Keratinocyte (primary cell): ENCODE results near the gene DHODH. TPM values are rescaled to one million over a fixed set of nuclear protein-coding genes. Genes with fewer than 3 reads are reported as not detected.

Source experiments
- DNase-seq: peaks from one replicate; pipeline ENCODE4 v3.0.0-alpha.2; 2011; ENCODE audit warnings: low read depth, missing footprints, low spot score
- FAIRE-seq: peaks from 2 replicates; lab custom pipeline; 2011; peaks lifted over from hg19 to GRCh38; lab: Jason Lieb, UNC
- H2AFZ ChIP-seq: 2 replicates; pipeline ENCODE4 v1.6.0; 2012; ENCODE audit warnings: low read length, control low read depth, inconsistent platforms; ENCODE audit not compliant: control insufficient read depth
- H3K27ac ChIP-seq: 2 replicates; pipeline ENCODE4 v1.5.1; 2011; ENCODE audit warnings: low read length; ENCODE audit not compliant: control insufficient read depth, insufficient read depth
- H3K27me3 ChIP-seq: 3 replicates; pipeline ENCODE4 v1.6.0; 2011; ENCODE audit warnings: low read length; ENCODE audit not compliant: control insufficient read depth, insufficient read depth; ENCODE audit errors: extremely low read depth
- H3K36me3 ChIP-seq, 2 experiments: 2 replicates in 1 of 2; 3 replicates in 1 of 2; pipeline ENCODE4 v1.5.1; 2011; ENCODE audit warnings: low read length in 2 of 2, mild to moderate bottlenecking in 1 of 2; ENCODE audit not compliant: control insufficient read depth in 2 of 2, insufficient read depth in 2 of 2; ENCODE audit errors: extremely low read depth in 1 of 2
- H3K4me1 ChIP-seq: 3 replicates; pipeline ENCODE4 v1.5.1; 2011; ENCODE audit warnings: low read length; ENCODE audit not compliant: control insufficient read depth, insufficient read depth; ENCODE audit errors: extremely low read depth
- H3K4me2 ChIP-seq: 3 replicates; pipeline ENCODE4 v1.6.0; 2011; ENCODE audit warnings: low read depth, low read length; ENCODE audit not compliant: control insufficient read depth, insufficient read depth; ENCODE audit errors: extremely low read depth
- H3K4me3 ChIP-seq, 3 experiments: fragments of 200-600 bp in 1 of 3; sonication (generic) in 1 of 3; 2 replicates in 2 of 3; 3 replicates in 1 of 3; pipeline ENCODE4 v1.5.1; 2011 to 2016; ENCODE audit warnings: low read length in 3 of 3, mild to moderate bottlenecking in 3 of 3, control low read depth in 2 of 3, inconsistent platforms in 1 of 3, low read depth in 1 of 3, mixed read lengths in 1 of 3, mixed run types in 1 of 3, moderate library complexity in 1 of 3; ENCODE audit not compliant: control insufficient read depth in 2 of 3, insufficient read depth in 2 of 3; ENCODE audit errors: extremely low read depth in 1 of 3
- H3K79me2 ChIP-seq: 2 replicates; pipeline ENCODE4 v1.6.0; 2012; ENCODE audit warnings: low read length; ENCODE audit not compliant: control insufficient read depth, insufficient read depth
- H3K9ac ChIP-seq: 3 replicates; pipeline ENCODE4 v1.6.0; 2011; ENCODE audit warnings: low read length; ENCODE audit not compliant: control insufficient read depth, insufficient read depth; ENCODE audit errors: extremely low read depth
- H3K9me1 ChIP-seq: 3 replicates; pipeline ENCODE4 v1.6.0; 2011; ENCODE audit warnings: low read length; ENCODE audit not compliant: control insufficient read depth, insufficient read depth; ENCODE audit errors: extremely low read depth
- H3K9me3 ChIP-seq: 2 replicates; pipeline ENCODE4 v1.5.1; 2012; ENCODE audit warnings: low read depth, low read length; ENCODE audit not compliant: control insufficient read depth
- H4K20me1 ChIP-seq: 3 replicates; pipeline ENCODE4 v1.6.0; 2011; ENCODE audit warnings: low read length; ENCODE audit not compliant: control insufficient read depth, insufficient read depth; ENCODE audit errors: extremely low read depth
- EZH2 ChIP-seq: IDR thresholded peaks from one replicate; pipeline ENCODE4 v1.6.1; 2012; ENCODE audit warnings: inconsistent platforms, mild to moderate bottlenecking, low read length, moderate library complexity
- dilution Hi-C: fragments of 300-500 bp; cut with MboI; formaldehyde crosslinking; loops from one replicate; pipeline ENCODE4 v1.7.0; 2020; ENCODE audit warnings: low sequenced_read_pairs; ENCODE audit not compliant: extremely low pct_ligation_motif_present
- polyA plus RNA-seq, 5 experiments: library from polyadenylated mRNA; depleted of rRNA in 3 of 5; stranded (reverse) in 3 of 5; stranded (forward) in 1 of 5; unstranded in 1 of 5; fragments of >200 nt; gene quantifications; 1 replicate in 1 of 5; 2 replicates in 3 of 5; 3 replicates in 1 of 5; pipeline versions ENCODE4 v1.2.1 to v1.2.3, GENCODE V29; 2011 to 2012; ENCODE audit warnings: missing spikeins in 2 of 5, low read depth in 1 of 5, low replicate concordance in 1 of 5
- TF ChIP-seq, protein P1 (sequence below), 3 experiments: IDR thresholded peaks in 1 of 3; conservative IDR thresholded peaks in 1 of 3; optimal IDR thresholded peaks in 1 of 3; 2 replicates in 2 of 3; 3 replicates in 1 of 3; pipeline versions ENCODE3 to v1.5.1; 2011; ENCODE audit warnings: low read length in 3 of 3, mild to moderate bottlenecking in 3 of 3, moderate library complexity in 2 of 3, control low read depth in 1 of 3, inconsistent platforms in 1 of 3; ENCODE audit not compliant: insufficient read depth in 2 of 3; ENCODE audit errors: extremely low read depth in 1 of 3

DHODH gene
- polyA plus RNA-seq, 1 donor (not counting 4 experiments of a cell fraction or from before 2014, with no cell fraction given) = 5.4 TPM

DNA sequence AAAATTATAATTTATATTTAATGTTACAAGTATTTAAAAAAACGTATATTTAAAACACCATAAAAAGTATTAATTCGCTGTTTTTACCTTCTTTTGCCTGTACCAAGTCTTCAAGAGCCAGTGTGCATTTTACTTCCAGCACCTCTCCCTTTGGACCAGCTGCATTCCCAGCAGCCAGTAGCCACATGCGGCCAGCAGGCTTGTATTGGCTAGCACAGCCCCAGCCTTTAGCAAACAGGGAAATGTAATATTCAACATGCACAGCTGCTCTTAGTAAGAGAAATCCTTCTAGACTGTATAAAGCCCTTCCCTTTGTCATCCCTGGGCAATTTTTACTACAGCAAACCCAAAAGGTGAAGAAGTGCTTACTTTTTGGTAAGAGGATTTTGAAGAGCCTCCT, 6.6 kb downstream of the DHODH start:
- H3K4me3 ChIP-seq = no peak overlapping the region
- H3K36me3 ChIP-seq = peaks cover 3 to 4% of the 10 kb centered on the region in 2 experiments
- no peak overlapping the region for H3K9ac ChIP-seq
- no peaks in the 10 kb centered on the region for H3K27me3 ChIP-seq
- no peak overlapping the region for H3K4me2 ChIP-seq
- H3K79me2 ChIP-seq = no peaks in the 10 kb centered on the region
- no peak overlapping the region for H2AFZ ChIP-seq
- dilution Hi-C loops = no loop called here
- no peak overlapping the region for H3K27ac ChIP-seq
- H4K20me1 ChIP-seq = no peaks in the 10 kb centered on the region
- no peaks in the 10 kb centered on the region for H3K9me1 ChIP-seq
- TF ChIP-seq, protein P1, sequence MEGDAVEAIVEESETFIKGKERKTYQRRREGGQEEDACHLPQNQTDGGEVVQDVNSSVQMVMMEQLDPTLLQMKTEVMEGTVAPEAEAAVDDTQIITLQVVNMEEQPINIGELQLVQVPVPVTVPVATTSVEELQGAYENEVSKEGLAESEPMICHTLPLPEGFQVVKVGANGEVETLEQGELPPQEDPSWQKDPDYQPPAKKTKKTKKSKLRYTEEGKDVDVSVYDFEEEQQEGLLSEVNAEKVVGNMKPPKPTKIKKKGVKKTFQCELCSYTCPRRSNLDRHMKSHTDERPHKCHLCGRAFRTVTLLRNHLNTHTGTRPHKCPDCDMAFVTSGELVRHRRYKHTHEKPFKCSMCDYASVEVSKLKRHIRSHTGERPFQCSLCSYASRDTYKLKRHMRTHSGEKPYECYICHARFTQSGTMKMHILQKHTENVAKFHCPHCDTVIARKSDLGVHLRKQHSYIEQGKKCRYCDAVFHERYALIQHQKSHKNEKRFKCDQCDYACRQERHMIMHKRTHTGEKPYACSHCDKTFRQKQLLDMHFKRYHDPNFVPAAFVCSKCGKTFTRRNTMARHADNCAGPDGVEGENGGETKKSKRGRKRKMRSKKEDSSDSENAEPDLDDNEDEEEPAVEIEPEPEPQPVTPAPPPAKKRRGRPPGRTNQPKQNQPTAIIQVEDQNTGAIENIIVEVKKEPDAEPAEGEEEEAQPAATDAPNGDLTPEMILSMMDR (optimal IDR thresholded peaks at IDR 0.05 in 1 of 3, IDR thresholded peaks at IDR 0.05 in 1 of 3, conservative IDR thresholded peaks at IDR 0.05 in 1 of 3; ENCODE audit: extremely low read depth in 1 of 3, insufficient read depth in 2 of 3, low read length in 3 of 3) = no peak
- no peak for TF ChIP-seq EZH2
- no peak for DNase-seq
- H3K9me3 ChIP-seq = no peaks in the 10 kb centered on the region
- peaks cover 13% of the 10 kb centered on the region for H3K4me1 ChIP-seq
- no peak for FAIRE-seq

DNA sequence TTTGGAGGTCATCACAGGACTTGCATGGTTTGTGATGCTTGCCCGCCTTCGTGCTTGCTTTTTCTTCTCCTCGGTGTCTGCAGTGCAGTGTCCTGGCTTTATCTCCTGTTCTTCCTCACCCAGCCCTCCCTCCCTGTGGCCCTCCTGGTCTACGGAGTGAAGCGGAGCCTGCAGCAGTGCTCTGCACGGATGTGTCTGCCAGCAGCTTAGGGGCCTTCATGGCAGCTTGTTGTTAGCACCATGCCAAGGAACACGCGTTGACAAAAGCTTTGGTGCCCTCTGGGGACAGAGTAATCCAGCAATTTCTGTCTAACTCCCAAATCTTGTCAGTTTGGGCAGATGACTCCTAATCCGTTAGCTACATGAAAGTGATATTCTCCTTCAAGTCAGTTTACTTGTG, 9.9 kb downstream of the DHODH start:
- H3K79me2 ChIP-seq = no peaks in the 10 kb centered on the region
- no peak for DNase-seq
- H3K9ac ChIP-seq = no peak overlapping the region
- TF ChIP-seq, protein P1 (optimal IDR thresholded peaks at IDR 0.05 in 1 of 3, IDR thresholded peaks at IDR 0.05 in 1 of 3, conservative IDR thresholded peaks at IDR 0.05 in 1 of 3; ENCODE audit: extremely low read depth in 1 of 3, insufficient read depth in 2 of 3, low read length in 3 of 3) = no peak
- no peak for TF ChIP-seq EZH2
- H2AFZ ChIP-seq = no peak overlapping the region
- no peaks in the 10 kb centered on the region for H4K20me1 ChIP-seq
- H3K27me3 ChIP-seq = no peaks in the 10 kb centered on the region
- no peaks in the 10 kb centered on the region for H3K9me3 ChIP-seq
- no peak overlapping the region for H3K4me2 ChIP-seq
- H3K4me3 ChIP-seq = no peak overlapping the region
- no peak for FAIRE-seq
- H3K4me1 ChIP-seq = peaks cover 5% of the 10 kb centered on the region
- dilution Hi-C loops = no loop called here
- no peaks in the 10 kb centered on the region for H3K9me1 ChIP-seq
- no peak overlapping the region for H3K27ac ChIP-seq
- H3K36me3 ChIP-seq = peaks cover 6 to 11% of the 10 kb centered on the region in 2 experiments
